ENCODE data around the gene KCNJ6.

The KCNJ6 gene

DNA sequence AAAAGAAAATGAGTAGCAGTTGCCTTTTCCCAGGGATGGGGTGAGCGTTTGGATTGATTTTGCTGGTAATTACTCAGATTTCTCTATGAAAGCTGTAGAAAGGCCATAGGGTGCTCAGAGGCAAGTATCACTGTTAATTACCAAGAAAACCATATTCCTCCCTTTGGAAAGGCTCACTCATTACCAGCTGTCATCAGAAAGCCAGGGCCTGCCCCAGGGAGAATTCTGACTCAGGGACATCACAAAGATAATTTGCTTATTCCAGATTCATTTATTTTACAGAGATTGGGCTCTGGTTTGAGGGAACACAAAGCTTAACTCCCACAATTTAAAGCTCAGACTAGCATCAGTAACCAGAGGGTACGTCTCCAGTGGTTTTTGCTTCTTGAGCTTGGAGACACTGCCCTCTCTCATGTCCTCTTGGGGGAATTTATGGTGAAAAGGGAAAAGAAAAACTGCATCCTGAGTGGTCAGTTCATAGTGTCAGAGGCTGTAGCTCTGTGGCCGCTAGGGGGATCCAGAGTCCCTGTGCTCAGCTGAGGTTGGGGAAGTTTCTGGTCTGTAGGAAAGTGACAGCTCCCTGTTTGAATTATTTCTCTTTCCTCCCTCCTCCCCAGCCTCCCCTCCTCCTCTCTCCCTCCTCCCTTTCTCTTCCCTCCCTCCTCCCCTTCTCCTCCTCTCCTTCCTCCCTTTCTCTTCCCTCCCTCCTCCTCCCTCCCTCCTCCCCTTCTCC is 204.3 kb downstream of the KCNJ6 start:
- DNase-seq = peak; percentile 70

DNA sequence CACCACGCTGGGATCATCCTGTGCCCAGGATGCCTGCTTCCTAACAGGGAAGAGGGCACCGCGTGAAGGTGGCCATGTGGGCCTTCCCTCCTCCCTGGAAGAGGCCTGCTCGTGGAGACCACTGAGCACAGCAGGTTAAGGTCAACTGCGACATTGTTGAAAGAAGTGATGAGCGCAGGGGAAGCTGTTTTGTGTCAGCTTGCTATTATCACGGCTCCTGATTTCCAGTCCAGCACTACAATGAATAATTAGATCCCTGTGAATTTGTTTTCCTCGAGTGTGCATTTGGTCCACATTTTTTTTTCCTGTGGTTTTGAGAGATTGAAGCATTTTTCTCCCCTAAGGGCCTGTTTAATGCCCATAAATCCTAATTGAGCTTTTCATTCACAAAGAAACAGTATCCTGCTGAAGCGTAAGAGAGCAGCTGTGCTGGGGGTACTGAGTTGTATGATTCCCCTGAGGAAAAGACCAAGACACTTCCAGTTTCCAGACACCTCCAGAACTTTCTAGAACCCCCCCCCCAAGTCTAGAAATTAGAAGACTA is 204.9 kb downstream of the KCNJ6 start:
- DNase-seq = no peak

DNA sequence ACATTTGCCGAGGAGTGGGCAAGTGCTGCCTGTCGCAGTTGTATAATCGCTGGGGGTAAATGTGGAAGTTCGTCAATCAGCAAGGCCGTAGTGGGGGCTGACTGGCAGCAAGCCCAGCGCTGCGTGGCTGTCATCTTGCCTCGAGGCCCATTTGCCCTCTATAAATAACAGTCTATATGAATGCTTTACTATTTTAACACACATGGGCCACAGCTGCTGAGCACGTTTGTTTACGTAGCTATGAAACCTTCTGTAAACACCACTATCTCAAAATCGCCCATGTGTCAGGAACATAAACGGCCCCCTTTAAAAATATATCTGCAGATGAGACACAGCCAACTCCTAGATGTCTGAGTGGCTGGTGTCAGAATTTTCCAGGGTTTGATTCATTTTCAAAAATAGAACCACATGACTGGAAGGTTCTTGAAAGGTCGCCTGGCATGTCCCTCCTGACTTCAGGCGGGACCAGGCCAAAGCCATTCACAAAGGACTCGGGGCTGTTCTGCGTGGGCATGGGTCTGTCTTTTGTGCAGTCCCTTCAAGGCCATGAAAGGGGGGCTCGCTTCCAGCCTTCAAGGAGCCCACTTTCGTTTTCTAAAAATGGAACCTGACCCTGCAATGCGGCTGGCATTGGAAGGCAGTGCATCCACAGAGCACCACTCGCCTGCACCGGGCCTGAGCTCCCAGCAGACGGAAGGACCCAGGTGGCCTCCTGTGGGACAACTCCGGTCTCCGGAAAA is 205.5 kb downstream of the KCNJ6 start:
- DNase-seq = no peak

DNA sequence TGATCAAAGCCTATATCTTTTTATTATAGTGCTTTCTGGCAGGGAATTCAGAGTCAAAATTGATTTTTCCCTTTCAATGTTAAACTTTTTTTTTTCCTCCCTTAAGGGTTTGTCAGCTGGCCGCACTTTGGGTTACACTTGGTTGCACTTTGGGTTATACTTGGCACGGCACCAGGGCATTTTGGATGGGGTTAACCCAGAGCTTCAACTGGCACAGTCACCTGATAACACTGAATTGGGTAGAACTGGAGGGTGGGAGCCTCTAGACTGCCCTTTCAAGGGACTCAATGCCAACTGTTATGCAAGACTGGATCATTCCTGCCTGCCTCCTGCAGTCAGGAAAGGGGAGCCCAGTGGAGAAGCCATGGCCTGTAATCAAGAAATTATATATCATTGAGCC is 211.5 kb downstream of the KCNJ6 start:
- no peak for DNase-seq

DNA sequence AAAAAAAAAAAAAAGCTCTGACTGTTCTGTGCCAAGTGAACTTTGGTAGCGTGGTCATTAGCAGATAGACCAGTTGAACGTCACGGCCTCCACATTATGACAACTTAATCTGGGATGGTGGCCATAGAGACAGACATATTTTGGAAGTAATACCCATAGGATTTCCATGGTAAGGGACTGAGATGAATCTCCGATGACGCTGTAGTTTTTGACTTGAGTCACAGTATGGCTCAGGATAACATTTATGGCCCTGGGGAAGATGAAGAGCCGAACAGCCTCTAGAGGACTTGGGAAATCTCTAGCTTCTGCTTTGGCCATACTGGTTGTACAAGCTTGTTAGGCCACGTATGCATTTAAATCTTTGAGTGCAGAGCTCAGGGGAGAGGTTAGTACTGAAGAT is 214.0 kb downstream of the KCNJ6 start:
- no peak for DNase-seq

DNA sequence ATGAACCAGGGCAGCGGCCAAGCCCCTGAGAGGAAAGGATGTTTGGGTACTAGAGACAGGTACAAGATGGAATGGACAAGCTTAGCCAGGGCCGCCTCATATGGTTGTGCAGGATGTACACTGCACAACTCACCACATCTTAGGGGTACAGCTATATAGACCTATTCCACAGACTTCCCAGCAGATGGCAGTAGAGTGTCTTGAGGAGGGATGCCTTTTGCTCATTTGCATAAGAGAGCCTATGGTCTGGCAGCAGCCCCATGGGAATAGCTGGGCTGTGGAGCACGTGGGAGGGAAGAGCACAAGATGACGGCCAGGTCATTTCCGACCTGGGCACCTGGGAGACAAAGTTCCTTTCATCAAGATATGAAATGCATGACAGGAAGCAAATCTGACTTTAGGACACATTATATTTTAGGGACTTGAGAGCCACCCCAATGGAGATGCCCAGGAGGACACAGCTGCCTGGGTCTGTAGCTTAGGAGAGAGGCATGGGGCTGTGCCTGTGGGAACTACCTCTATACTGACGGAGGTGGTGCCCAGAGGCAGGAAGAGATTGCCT is 215.5 kb downstream of the KCNJ6 start:
- DNase-seq = peak; percentile 66

DNA sequence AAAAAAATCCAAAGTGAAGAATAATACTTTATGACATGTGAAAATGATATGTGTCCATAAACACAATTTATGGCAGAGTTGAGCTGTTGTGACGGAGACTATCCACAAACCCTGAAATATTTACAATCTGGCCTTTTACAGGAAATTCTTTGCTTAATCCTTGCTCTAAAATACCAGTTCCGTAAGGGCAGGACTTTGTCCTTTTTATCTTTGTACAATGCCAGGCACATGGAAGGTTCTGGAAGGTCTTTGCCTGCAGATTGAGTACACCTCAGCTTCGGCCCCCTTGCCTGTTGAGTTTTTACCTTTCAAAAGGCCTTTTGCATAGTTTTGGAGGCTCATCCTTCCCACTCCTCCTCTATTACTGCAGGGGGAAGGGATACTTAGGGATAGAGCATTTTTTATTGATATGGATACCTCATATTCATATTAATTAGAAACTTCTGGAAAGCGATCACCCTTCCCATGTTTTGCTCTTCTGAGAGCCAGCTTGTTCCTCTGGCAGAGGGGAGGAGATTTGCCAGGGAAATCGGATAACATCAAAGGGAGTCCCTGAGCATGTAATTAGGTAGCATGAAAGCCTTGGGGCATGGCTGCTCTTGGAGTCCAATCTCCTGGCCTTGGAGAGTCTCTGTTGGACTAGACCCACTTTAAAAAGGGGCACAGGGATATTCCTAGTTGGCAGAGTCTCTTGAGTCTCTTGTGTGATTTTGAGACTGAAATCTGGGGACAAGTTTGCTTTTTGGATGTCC is 217.1 kb downstream of the KCNJ6 start:
- DNase-seq = no peak

DNA sequence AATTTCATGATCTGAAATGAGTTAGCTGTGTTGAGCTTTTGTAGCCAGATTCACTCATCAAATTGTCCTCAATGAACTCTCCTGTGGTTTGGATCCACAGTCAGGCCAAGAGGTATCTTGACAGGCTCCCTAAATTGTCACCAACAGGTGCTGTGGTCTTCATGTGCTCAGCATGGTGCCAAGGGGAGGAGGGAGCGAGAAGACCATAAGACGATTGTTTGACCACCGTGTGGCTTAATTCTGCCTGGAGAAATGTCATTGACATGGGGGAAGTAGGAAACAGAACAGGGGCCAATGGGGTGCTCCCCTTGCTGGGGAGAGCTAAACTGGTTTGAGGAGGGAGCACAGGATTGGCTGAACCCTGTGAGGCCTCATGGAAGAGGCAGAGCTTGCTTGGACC is 219.3 kb downstream of the KCNJ6 start:
- DNase-seq = no peak

DNA sequence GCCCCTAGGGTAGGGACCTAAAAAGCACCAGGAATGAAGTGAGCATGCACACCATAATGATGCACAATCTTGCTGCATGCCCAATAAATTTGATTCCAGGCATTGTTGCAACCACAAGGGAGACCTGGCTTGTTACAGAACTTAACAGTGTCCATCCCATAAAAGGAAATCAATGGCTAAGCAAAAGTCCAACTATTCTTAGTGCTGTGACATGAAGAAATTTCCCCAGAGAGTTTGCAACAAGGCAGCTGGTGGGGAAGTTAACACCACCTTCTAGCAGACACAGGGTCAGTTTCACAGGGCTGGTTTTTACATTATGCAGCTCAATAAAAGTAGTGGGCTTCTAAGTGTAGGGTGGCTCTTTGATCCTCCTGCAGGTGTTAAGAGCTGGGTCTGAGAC is 221.1 kb downstream of the KCNJ6 start:
- DNase-seq = no peak

DNA sequence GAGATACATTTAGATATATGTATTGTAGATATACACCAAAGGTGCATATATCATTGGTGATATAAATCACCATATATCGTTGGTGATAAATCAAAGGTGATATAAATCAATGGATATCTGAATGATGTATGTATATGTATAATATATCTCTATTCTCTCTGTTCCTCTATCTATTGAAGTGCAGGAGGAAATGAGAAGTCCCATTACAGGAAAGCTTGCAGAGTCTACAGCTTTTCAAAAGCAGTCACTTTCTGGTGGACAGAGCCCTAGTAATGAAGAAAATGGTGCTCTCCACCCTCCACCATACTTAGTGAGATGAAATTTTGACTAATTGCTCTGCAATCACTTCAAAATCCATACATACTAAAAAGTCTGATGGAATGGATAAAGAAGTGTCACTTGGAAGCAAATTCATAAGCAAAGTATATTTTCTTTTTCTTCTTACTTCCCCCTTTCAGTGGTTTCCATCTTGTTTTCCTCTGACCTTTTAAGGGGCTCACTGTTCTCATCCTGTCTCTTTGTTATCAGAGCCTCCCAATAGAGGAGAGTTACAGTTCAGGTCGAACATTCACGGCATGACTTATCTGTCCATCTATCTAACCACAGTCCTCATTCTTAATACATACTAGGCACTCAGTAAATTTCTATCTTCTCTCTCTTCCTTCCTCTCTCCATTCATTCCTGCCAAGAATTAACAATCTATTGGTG is 227.2 kb downstream of the KCNJ6 start:
- DNase-seq = no peak

DNA sequence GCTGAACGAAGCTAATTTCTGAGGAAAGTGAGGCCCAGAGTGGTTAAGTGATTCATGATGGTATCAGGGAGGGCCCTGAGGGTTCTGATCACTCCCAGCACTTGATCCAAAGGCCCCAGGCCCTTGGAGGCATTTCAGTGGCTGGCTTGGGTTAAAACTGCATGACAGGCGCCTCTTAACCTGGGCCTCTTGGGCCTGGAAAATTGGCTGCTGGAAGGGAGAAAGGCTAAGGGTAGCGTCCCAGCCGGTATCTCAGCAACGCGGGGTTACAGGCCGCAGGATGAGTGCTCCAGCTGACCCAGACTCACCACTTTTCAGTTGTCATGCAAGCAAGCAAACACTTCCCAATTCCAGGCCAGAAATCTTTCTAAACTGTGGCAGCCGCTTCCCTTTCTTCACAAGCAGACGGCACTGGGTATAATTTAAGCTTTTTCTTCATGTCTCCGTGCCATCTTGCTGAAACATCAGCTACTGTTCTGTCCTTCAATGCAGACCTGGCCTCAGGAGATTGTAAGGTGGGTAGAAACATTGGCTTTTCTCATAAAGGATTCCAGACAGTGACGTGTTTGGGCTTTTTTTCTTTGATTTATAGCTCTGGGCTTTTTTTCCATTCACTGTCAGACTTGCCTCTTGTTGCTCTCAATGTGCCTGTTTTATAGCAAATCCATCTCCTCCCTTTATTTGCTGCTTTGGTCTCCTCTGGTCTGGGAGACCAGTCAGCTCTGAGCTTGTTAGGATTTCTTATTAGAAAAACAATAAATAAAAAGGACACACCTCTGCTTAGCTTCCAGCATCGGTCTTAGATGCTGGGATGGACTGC is 229.1 kb downstream of the KCNJ6 start:
- no peak for DNase-seq

DNA sequence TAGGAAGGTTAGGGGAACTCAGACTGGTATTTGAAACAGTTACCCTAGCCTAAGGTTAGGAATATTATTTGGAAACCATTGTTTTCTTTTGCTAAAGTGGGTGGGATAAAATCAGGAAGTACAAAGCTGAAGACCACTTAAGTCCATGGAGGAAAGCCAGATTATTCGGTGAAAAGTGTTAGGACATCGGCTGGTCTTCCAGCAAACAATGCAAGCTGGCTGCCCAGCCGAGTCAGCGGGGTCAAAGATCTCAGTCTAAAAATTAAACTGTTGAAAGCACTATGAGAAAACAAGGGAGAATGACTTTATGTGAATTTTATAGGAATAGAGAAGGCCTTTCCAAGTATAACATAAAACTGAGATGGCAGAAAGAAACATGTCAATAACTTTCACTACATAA is 231.7 kb downstream of the KCNJ6 start:
- no peak for DNase-seq

DNA sequence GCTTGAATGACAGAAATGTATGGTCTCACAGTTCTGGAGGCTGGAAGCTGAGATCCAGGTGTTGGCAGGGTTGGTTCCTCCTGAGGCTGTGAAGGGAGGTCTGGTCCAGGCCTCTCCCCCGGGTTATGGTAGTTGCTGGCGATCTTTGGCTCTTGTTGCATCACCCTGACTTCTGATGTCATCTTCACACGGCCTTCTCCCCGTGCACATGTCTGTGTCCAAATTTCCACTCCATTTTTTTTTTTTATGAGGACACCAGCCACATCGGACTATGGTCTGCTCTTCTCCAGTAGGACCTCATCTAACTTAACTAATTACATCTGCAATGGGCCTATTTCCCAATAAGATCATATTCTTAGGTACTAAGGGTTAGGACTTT is 232.2 kb downstream of the KCNJ6 start:
- no peak for DNase-seq

DNA sequence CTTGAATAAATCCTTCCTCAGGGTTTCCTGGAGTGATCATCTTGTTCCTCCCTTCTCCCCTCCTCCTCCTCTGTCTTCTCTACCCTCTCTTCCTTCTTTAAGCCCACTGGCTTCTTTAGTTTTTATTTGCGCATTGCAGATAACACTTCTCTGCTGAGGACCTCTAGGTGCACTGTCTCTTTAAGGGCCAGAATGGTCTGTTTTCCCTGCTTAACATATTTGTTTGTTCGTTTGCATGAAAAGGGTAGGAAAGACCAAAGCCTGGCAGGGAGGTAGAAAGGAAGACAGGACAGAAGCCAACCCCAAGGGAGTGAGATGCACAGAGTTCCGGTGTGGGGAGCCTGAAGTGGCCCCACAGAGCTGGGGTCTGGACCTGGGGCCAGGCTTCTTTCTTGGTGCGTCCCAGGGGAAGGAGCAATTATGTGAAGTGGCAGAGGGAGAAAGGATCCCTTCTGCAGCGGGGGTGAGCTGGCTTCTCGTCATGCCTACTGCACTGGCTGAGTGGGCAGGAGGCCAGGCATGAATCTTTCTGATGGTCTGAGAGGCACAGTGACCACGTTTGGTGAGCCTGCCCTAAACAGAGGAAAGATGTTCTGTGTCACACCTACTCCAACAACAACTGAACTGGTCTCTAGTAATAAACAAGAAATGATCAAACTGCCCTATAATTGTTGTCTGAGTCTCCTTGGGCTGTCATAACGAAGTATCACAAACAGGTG is 232.7 kb downstream of the KCNJ6 start:
- no peak for DNase-seq

DNA sequence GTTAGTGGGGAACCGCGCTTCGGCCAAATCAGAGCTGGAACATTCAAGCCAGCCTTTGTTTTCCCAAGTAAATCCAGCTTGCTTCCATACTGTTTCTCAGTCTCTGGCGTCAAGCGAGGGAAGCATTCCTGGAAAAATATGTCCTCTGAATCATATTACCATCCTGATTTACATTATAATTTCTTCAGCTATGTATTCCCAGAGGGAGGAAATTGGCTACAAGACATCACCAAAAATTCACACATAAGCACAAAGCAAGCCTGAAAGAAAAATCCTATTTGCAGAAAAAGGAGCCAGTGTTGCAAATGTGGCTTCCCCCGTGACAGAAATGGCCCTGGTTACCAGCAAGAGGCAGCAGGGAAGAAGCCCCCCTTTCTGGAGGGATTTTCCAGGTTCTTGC is 233.3 kb downstream of the KCNJ6 start:
- no peak for DNase-seq

DNA sequence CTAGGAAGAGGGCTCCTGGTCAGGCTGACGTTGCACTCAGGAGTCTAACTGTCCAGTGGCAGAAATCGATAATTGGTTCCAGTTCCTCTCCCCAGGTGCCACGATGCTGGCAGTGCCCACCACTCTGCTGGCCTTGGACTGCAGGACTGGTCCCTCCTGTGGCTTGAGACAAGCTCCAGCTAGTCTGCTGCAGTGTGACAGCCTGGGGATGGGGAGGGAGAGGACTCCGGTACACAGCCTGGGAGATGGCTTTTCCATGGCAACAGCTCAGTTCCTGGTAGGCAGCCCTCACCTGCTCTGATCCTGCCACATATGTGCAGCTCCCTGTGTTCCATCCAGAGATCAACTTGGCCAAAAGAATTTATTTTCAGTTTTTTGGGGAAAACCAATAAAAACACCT is 239.3 kb downstream of the KCNJ6 start:
- DNase-seq = no peak

DNA sequence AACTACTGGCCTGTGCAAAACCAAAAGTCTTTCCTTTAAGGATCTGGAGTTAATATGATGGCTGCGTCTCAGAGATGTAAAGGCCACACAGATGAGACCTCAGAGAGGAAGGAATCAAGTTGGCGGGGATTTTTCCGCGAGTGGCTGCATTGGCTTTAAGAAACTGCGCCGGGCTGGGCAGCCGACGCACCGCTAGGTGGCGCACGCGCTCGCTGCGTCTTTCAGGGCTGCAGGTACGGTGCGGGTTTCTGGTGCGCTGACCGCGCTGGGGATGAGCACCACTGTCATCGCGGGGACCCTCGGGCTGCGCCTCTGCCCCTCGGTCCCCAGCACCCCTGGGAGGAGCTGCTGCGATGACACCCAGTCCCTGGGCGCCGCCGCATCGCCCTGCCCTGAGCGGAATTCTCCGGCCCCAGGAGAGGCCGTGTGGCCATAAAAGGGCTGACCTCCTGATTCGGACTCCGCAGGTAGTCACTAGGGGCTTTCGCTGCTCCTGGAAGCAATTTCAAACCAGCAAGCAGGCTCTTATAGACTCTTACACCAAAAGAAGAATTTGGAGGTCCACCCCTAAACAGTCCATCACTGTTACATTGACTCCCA is 241.0 kb downstream of the KCNJ6 start:
- DNase-seq = no peak

DNA sequence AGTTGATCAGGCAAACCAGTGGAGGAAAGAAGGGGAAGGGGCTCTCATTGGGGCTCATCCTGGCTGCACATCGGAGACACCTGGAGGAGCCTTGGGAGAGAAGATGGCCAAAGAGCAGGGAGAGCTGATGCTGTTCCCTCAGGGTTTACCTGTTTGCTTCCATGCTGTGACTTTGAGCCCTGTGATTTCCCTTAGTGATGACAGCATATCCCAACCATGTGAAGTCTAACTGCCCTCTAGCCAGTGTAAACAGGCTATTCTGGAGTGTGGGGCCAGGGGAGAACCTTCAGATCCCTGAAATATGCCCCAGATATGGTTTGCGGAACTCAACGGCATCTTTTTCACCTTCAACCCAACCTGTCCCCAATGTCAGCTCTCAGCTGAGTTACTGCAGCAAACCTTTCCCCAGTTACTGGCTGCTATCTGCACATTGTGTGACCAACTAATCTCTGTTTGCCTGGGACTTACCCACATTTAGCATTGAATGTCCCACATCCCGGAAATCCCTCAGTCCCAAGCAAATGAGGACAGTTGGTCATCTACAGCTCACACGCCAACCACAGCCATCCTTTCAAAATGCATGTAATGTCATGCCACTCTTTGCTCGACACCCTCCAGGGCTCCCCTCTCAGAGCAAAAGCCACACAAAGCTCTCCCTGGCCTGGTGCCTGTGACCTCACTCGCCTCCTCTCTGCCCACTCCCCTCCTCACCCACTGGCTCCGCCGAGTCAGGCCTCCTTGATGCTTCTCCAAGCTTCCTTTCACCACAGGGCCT is 242.3 kb downstream of the KCNJ6 start:
- DNase-seq = no peak

DNA sequence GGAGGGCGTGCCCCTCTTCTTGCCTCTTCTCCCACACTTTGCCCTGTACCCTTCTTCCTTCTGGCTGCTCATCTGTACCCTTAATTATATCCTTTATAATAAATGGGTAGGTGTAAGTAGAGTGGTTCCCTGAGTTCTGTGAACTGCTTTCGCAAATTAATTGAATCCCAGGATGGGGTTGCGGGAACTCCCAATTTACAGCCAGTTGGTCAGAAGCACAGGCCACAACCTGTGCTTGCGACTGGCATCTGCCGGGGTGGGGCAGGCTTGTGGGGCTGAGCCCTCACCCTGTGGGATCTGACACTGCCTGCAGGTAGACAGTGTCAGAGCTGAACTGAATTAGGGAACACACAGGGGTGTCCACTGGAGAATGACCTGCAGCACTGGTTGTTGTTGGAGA is 244.9 kb downstream of the KCNJ6 start:
- no peak for DNase-seq

DNA sequence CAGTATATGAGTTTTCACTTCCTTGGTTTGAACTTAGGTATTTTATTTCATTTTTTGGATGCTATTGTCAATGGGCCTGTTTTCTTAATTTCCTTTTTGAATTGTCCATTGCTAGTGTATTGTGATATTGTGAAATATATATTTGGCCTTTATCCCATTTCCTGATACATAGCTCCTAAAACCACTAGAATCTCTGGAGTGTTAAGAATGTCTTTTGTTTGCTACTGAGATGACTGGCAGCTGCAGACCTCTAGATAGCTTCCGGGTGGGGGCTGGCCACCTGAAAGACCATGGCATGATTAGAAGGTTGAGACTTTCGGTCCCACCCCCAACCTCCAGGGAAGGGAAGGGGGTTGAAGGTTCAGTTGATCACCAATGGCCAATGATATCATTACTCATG is 245.4 kb downstream of the KCNJ6 start:
- DNase-seq = no peak
